Loucy (cell line): ENCODE data around the gene PGLYRP1.

Experiments
- H2AFZ ChIP-seq: fragments of 200-600 bp; sonication (generic); 2 replicates; pipeline ENCODE4 v1.6.0; 2016; ENCODE audit warnings: antibody characterized with exemption, mild to moderate bottlenecking, low read length, moderate library complexity
- H3F3A ChIP-seq: fragments of 200-600 bp; 2 replicates; pipeline ENCODE4 v1.6.0; 2016; ENCODE audit warnings: antibody characterized with exemption, low read depth, mild to moderate bottlenecking
- H3K27me3 ChIP-seq: fragments of 200-600 bp; sonication (generic); 2 replicates; pipeline ENCODE4 v1.6.1; 2014; ENCODE audit warnings: low read length, mild to moderate bottlenecking; ENCODE audit not compliant: insufficient read depth, poor library complexity, severe bottlenecking
- H3K36me3 ChIP-seq: fragments of 200-600 bp; sonication (generic); 2 replicates; pipeline ENCODE4 v1.6.1; 2016; ENCODE audit warnings: low read length; ENCODE audit not compliant: insufficient read depth
- H3K4me1 ChIP-seq: fragments of 200-600 bp; sonication (generic); 2 replicates; pipeline ENCODE4 v1.5.1; 2014; ENCODE audit warnings: low read length, mild to moderate bottlenecking; ENCODE audit not compliant: insufficient read depth, poor library complexity, severe bottlenecking
- H3K4me2 ChIP-seq: fragments of 200-600 bp; sonication (generic); 2 replicates; pipeline ENCODE4 v1.6.0; 2014; ENCODE audit warnings: antibody characterized with exemption, low read length, low read depth, mild to moderate bottlenecking; ENCODE audit not compliant: poor library complexity, severe bottlenecking
- H3K4me3 ChIP-seq: fragments of 200-600 bp; sonication (generic); 2 replicates; pipeline ENCODE4 v1.5.1; 2014; ENCODE audit warnings: low read length, mild to moderate bottlenecking, mixed read lengths; ENCODE audit not compliant: poor library complexity, severe bottlenecking
- H3K79me2 ChIP-seq: fragments of 200-600 bp; sonication (generic); 2 replicates; pipeline ENCODE4 v1.6.1; 2014; ENCODE audit warnings: low read length; ENCODE audit not compliant: insufficient read depth
- H3K9ac ChIP-seq: fragments of 200-600 bp; sonication (generic); 2 replicates; pipeline ENCODE4 v1.6.0; 2014; ENCODE audit warnings: mild to moderate bottlenecking, low read depth, low read length, moderate library complexity; ENCODE audit not compliant: poor library complexity, severe bottlenecking
- H3K9me2 ChIP-seq: fragments of 200-600 bp; sonication (generic); replicated peaks from 2 replicates; pipeline ENCODE4 v1.6.1; 2016; ENCODE audit warnings: low read depth, low read length, mixed read lengths
- H3K9me3 ChIP-seq: fragments of 200-600 bp; sonication (generic); 2 replicates; pipeline ENCODE4 v1.6.1; 2014; ENCODE audit warnings: mild to moderate bottlenecking, antibody characterized with exemption, low read length, low read depth; ENCODE audit not compliant: insufficient read depth
- H4K20me1 ChIP-seq: fragments of 200-600 bp; sonication (generic); 2 replicates; pipeline ENCODE4 v1.6.0; 2014; ENCODE audit warnings: antibody characterized with exemption, low read length, mild to moderate bottlenecking; ENCODE audit not compliant: insufficient read depth, poor library complexity, severe bottlenecking
- EZH2phosphoT487 ChIP-seq: fragments of 200-600 bp; IDR thresholded peaks from 2 replicates; pipeline ENCODE4 v1.6.1; 2018; ENCODE audit warnings: antibody characterized with exemption, mild to moderate bottlenecking, moderate library complexity, borderline replicate concordance
- TF ChIP-seq, protein P1 (sequence below): fragments of 200-600 bp; sonication (generic); conservative IDR thresholded peaks from 2 replicates; pipeline ENCODE4 v1.5.1; 2014; ENCODE audit warnings: mild to moderate bottlenecking, antibody characterized with exemption, low read length

Gene PGLYRP1

DNA sequence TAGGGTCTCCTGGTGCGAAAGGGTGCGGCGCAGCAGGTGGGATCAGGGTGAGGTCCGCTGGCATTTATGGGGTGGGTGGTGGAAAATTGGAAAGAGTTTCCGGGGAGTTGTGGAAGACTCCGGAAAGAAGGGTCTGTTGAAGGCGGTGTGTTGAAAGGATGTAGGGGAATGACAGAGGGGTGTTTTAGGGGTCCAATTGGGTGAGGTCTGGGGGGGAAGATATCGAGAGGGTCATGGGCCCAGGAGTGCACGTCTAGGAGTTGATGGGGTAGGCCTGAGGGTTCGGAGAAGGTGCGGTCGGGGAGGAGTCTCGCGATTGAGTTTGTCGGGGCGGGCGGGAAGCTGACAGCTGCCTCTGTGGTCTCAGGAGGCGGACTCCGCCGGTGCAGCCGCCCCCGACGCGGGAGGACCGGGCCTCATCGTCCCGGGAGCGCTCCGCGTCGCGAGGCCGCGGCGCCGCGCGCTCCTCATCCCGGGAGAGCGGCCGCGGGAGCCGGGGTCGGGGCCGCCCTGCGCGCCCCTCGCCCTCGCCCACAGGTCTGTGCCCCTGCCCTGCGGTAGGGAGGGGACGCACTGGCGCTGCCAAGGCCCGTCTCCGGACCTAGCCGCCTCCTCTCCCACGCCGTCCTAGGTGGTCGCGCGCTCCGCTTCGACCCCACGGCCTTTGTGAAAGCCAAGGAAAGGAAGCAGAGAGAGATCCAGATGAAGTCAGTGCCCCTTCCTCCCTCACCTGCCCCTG lies 7.0 kb downstream of the PGLYRP1 start:
- no peaks in the 10 kb centered on the region for H3K9me3 ChIP-seq
- H3K4me3 ChIP-seq: no peak overlapping the region
- H3K4me1 ChIP-seq: no peaks in the 10 kb centered on the region
- no peaks in the 10 kb centered on the region for H3K9me2 ChIP-seq
- no peaks in the 10 kb centered on the region for H4K20me1 ChIP-seq
- peaks cover 5% of the 10 kb centered on the region; the same call in 1 of the 2 replicates for H3K36me3 ChIP-seq
- H3K9ac ChIP-seq: no peak overlapping the region
- H3K79me2 ChIP-seq: no peaks in the 10 kb centered on the region
- TF ChIP-seq, protein P1, sequence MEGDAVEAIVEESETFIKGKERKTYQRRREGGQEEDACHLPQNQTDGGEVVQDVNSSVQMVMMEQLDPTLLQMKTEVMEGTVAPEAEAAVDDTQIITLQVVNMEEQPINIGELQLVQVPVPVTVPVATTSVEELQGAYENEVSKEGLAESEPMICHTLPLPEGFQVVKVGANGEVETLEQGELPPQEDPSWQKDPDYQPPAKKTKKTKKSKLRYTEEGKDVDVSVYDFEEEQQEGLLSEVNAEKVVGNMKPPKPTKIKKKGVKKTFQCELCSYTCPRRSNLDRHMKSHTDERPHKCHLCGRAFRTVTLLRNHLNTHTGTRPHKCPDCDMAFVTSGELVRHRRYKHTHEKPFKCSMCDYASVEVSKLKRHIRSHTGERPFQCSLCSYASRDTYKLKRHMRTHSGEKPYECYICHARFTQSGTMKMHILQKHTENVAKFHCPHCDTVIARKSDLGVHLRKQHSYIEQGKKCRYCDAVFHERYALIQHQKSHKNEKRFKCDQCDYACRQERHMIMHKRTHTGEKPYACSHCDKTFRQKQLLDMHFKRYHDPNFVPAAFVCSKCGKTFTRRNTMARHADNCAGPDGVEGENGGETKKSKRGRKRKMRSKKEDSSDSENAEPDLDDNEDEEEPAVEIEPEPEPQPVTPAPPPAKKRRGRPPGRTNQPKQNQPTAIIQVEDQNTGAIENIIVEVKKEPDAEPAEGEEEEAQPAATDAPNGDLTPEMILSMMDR: no peak
- no peak for TF ChIP-seq EZH2phosphoT487
- no peak overlapping the region for H3K4me2 ChIP-seq
- H3F3A ChIP-seq: no peaks in the 10 kb centered on the region
- H2AFZ ChIP-seq: no peak overlapping the region
- H3K27me3 ChIP-seq: no peaks in the 10 kb centered on the region

DNA sequence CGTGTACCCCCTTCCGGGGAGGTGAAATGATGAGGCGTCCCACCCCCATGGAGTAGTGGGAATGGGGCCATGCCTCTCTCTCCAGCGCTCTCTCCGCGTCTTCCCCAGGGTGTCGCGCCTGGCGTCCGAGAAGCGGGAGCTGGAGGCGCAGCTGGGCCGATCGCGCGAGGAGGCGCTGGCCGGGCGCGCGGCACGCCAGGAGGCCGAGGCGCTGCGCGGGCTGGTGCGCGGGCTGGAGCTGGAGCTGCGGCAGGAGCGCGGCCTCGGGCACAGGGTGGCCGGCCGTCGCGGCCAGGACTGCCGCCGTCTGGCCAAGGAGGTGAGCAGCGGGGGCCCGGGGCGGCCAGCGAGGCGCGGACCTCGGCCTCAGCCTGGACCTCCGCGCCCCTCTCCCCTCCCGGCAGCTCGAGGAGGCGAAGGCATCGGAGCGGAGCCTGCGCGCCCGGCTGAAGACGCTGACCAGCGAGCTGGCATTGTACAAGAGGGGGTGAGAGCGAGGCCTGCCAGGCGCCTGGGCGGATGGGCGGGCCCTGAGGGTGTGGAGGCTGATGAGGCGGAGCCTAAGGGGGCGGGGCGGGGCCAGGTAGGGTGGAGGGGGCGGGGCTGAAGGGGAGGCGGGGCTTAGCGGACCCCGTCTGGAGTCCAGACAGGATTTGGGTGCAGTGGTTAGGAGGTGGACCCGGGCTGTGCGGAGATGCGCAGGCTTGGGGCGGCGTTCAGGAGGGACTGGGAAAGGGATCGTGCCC lies 7.7 kb downstream of the PGLYRP1 start:
- H3F3A ChIP-seq: no peaks in the 10 kb centered on the region
- H3K4me1 ChIP-seq: no peaks in the 10 kb centered on the region
- H3K9ac ChIP-seq: no peak overlapping the region
- H3K4me2 ChIP-seq: no peak overlapping the region
- no peaks in the 10 kb centered on the region for H4K20me1 ChIP-seq
- no peaks in the 10 kb centered on the region for H3K9me2 ChIP-seq
- H3K4me3 ChIP-seq: no peak overlapping the region
- no peaks in the 10 kb centered on the region for H3K9me3 ChIP-seq
- no peaks in the 10 kb centered on the region for H3K79me2 ChIP-seq
- no peak for TF ChIP-seq EZH2phosphoT487
- TF ChIP-seq, protein P1: no peak
- no peaks in the 10 kb centered on the region for H3K27me3 ChIP-seq
- no peak overlapping the region for H2AFZ ChIP-seq
- H3K36me3 ChIP-seq: peaks cover 8% of the 10 kb centered on the region; the same call in 1 of the 2 replicates

DNA sequence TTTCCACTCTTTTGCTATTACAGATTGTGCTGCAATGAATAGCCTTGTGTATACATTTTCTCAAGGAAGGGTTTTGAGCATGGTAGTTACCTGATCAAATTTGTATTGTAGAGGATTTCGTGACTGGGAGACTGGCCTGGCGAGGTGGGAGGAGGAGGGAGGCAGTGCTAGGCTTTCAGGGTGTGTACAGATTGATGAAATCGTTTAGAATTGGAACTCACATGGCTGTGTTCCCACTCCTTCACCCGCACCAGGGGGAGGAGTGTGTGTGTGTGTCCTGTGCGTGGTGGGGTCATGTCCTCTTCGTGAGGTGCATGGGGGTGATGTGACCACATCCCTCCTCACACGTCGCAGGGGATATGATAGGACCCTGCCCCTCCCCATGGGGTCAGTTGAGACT lies 8.3 kb downstream of the PGLYRP1 start:
- Histone ChIP-seq H3K27me3 (no peaks in the 10 kb centered on the region), H4K20me1 (no peaks in the 10 kb centered on the region), H3K4me2 (no peak overlapping the region), H3F3A (no peaks in the 10 kb centered on the region), H3K9me2 (no peaks in the 10 kb centered on the region), H3K9me3 (no peaks in the 10 kb centered on the region), H3K9ac (no peak overlapping the region), H3K4me1 (no peaks in the 10 kb centered on the region), H3K79me2 (no peaks in the 10 kb centered on the region), H3K4me3 (no peak overlapping the region), H2AFZ (no peak overlapping the region), H3K36me3 (peaks cover 8% of the 10 kb centered on the region; the same call in 1 of the 2 replicates)
- TF ChIP-seq, protein P1: no peak
